SK-N-SH (cell line): ENCODE results near the gene FOCAD. TPM values are rescaled to one million over a fixed set of nuclear protein-coding genes. Genes with fewer than 3 reads are reported as not detected.

ENCODE experiments used
- CTCF ChIA-PET: fragments of 300-600, 350-600 bp; formaldehyde crosslinking; extraction: SDS; loops from one replicate; lab custom pipeline; 2021; lab: Yijun Ruan, JAX
- POLR2A ChIA-PET: fragments of 350-600 bp; sonication (Branson Sonifier 250); formaldehyde crosslinking; extraction: SDS; loops from one replicate; lab custom pipeline; 2020; ENCODE audit warnings: antibody characterized with exemption, inconsistent platforms; lab: Yijun Ruan, JAX
- DNase-seq: peaks from one replicate; pipeline ENCODE4 v3.0.0; 2012
- H2AFZ ChIP-seq: fragments of 200-600 bp; sonication (generic); 2 replicates; pipeline ENCODE4 v1.8.1; 2016; ENCODE audit warnings: antibody characterized with exemption, mild to moderate bottlenecking, low read depth
- H3F3A ChIP-seq: fragments of 200-600 bp; sonication (generic); replicated peaks from 2 replicates; pipeline ENCODE3; 2016; ENCODE audit warnings: antibody characterized with exemption, mild to moderate bottlenecking; ENCODE audit not compliant: insufficient read depth
- H3K27ac ChIP-seq, 2 experiments: fragments of 200-500 bp in 1 of 2; fragments of 200-600 bp in 1 of 2; sonication (Bioruptor generic) in 1 of 2; sonication (generic), shearing (Covaris generic) in 1 of 2; 2 replicates each; pipeline versions ENCODE4 v1.5.1 to v1.6.1; 2014 to 2016; ENCODE audit warnings: low read depth in 2 of 2, inconsistent platforms in 1 of 2, low read length in 1 of 2, mild to moderate bottlenecking in 1 of 2, mixed read lengths in 1 of 2
- H3K27me3 ChIP-seq: fragments of 200-600 bp; sonication (generic), shearing (Covaris generic); 2 replicates; pipeline ENCODE4 v1.6.1; 2016; ENCODE audit warnings: mixed run types; ENCODE audit not compliant: insufficient read depth
- H3K36me3 ChIP-seq, 2 experiments: fragments of 200-500 bp in 1 of 2; fragments of 200-600 bp in 1 of 2; sonication (Bioruptor generic) in 1 of 2; sonication (generic) in 1 of 2; replicated peaks in 1 of 2; 2 replicates each; pipeline versions ENCODE3 to v1.5.1; 2014 to 2016; ENCODE audit warnings: low read length in 1 of 2, mild to moderate bottlenecking in 1 of 2; ENCODE audit not compliant: insufficient read depth in 2 of 2, control insufficient read depth in 1 of 2
- H3K4me1 ChIP-seq, 2 experiments: fragments of 200-500 bp in 1 of 2; fragments of 200-600 bp in 1 of 2; sonication (Bioruptor generic) in 1 of 2; sonication (generic), shearing (Covaris generic) in 1 of 2; 2 replicates each; pipeline versions ENCODE4 v1.5.1 to v1.6.1; 2014 to 2016; ENCODE audit warnings: low read depth in 1 of 2, low read length in 1 of 2, mixed run types in 1 of 2; ENCODE audit not compliant: insufficient read depth in 2 of 2, control insufficient read depth in 1 of 2
- H3K4me2 ChIP-seq: fragments of 200-600 bp; sonication (generic), shearing (Covaris generic); 2 replicates; pipeline ENCODE4 v1.6.1; 2017; ENCODE audit warnings: mixed run types
- H3K4me3 ChIP-seq, 2 experiments: fragments of 200-500 bp in 1 of 2; fragments of 200-600 bp in 1 of 2; sonication (Bioruptor generic) in 1 of 2; sonication (generic), shearing (Covaris generic) in 1 of 2; 2 replicates each; pipeline versions ENCODE4 v1.5.1 to v1.8.1; 2014 to 2016; ENCODE audit warnings: low read depth in 2 of 2, inconsistent platforms in 1 of 2, low read length in 1 of 2, mild to moderate bottlenecking in 1 of 2, mixed read lengths in 1 of 2, moderate library complexity in 1 of 2
- H3K79me2 ChIP-seq: fragments of 200-600 bp; sonication (generic); 2 replicates; pipeline ENCODE4 v1.8.1; 2017; ENCODE audit warnings: mild to moderate bottlenecking; ENCODE audit not compliant: insufficient read depth
- H3K9ac ChIP-seq: fragments of 200-600 bp; sonication (generic); 2 replicates; pipeline ENCODE4 v1.6.1; 2017; ENCODE audit warnings: mixed run types
- H3K9me2 ChIP-seq: fragments of 200-600 bp; sonication (generic); 2 replicates; pipeline ENCODE4 v1.6.1; 2017; ENCODE audit warnings: mixed run types
- H3K9me3 ChIP-seq: fragments of 200-600 bp; sonication (generic); 2 replicates; pipeline ENCODE4 v1.6.1; 2017; ENCODE audit warnings: mixed run types, mild to moderate bottlenecking, moderate library complexity
- H4K20me1 ChIP-seq: fragments of 200-600 bp; sonication (generic); 2 replicates; pipeline ENCODE4 v1.6.1; 2017; ENCODE audit warnings: mild to moderate bottlenecking, mixed run types; ENCODE audit not compliant: insufficient read depth
- ELF1 ChIP-seq: IDR thresholded peaks from 2 replicates; pipeline ENCODE4 v1.4.0; 2012
- EP300 ChIP-seq, 2 experiments: IDR thresholded peaks; 2 replicates each; pipeline versions ENCODE4 v1.4.0 to v1.6.1; 2012; ENCODE audit warnings: borderline replicate concordance in 1 of 2, low read depth in 1 of 2, low read length in 1 of 2
- FOXJ3 ChIP-seq: sonication (generic); formaldehyde crosslinking; IDR thresholded peaks from 2 replicates; pipeline ENCODE4 v1.5.1; 2020; ENCODE audit warnings: mild to moderate bottlenecking, missing genetic modification reagents
- FOXM1 ChIP-seq: IDR thresholded peaks from 2 replicates; pipeline ENCODE4 v1.4.0; 2012; ENCODE audit warnings: low read depth, mild to moderate bottlenecking
- GABPA ChIP-seq: IDR thresholded peaks from 2 replicates; pipeline ENCODE4 v1.4.0; 2012; ENCODE audit warnings: low read depth, mild to moderate bottlenecking
- GATA2 ChIP-seq: sonication (generic); formaldehyde crosslinking; IDR thresholded peaks from 2 replicates; pipeline ENCODE4 v1.5.0; 2020; ENCODE audit warnings: mild to moderate bottlenecking, missing genetic modification reagents
- JUND ChIP-seq: IDR thresholded peaks from 2 replicates; pipeline ENCODE4 v1.4.0; 2012
- MEF2A ChIP-seq: IDR thresholded peaks from 2 replicates; pipeline ENCODE4 v1.4.0; 2012; ENCODE audit warnings: low read depth, borderline replicate concordance
- MXI1 ChIP-seq: IDR thresholded peaks from 2 replicates; pipeline ENCODE4 v1.6.1; 2012; ENCODE audit warnings: mild to moderate bottlenecking, low read depth, low read length, improper control_type of control experiment
- NRF1 ChIP-seq: IDR thresholded peaks from 2 replicates; pipeline ENCODE4 v1.6.1; 2012; ENCODE audit warnings: low read depth, mild to moderate bottlenecking, low read length
- POLR2AphosphoS5 ChIP-seq: IDR thresholded peaks from 2 replicates; pipeline ENCODE4 v1.6.1; 2012; ENCODE audit warnings: low read depth, low read length
- RAD21 ChIP-seq: IDR thresholded peaks from 2 replicates; pipeline ENCODE4 v1.6.1; 2012; ENCODE audit warnings: mild to moderate bottlenecking, low read length
- RFX5 ChIP-seq: IDR thresholded peaks from 2 replicates; pipeline ENCODE4 v1.6.1; 2012; ENCODE audit warnings: mild to moderate bottlenecking, improper control_type of control experiment, low read length
- SMC3 ChIP-seq: IDR thresholded peaks from 2 replicates; pipeline ENCODE4 v1.6.1; 2012; ENCODE audit warnings: low read depth, low read length, improper control_type of control experiment
- TAF1 ChIP-seq: IDR thresholded peaks from 2 replicates; pipeline ENCODE4 v1.6.1; 2012; ENCODE audit warnings: low read depth, mild to moderate bottlenecking, low read length, moderate library complexity, borderline replicate concordance
- TCF12 ChIP-seq: IDR thresholded peaks from 2 replicates; pipeline ENCODE4 v1.4.0; 2012
- YY1 ChIP-seq: IDR thresholded peaks from 2 replicates; pipeline ENCODE4 v1.4.0; 2012; ENCODE audit warnings: low read depth, mild to moderate bottlenecking
- WGBS: methylation state at CpG from one replicate; pipeline ENCODE4 v1.1.6; 2017; ENCODE audit warnings: low lambda C conversion rate; 5-methylcytosine and 5-hydroxymethylcytosine counted together
- polyA plus RNA-seq, 3 experiments: library from polyadenylated mRNA; depleted of rRNA; stranded (reverse); fragments of >200 nt; gene quantifications; 2 replicates each; pipeline ENCODE4 v1.2.3, GENCODE V29; 2012
- TF ChIP-seq, protein P1 (sequence below): IDR thresholded peaks from 2 replicates; pipeline ENCODE4 v1.4.0; 2012; ENCODE audit warnings: low read depth, borderline replicate concordance
- TF ChIP-seq, protein P2 (sequence below): fragments of 150-350 bp; IDR thresholded peaks from 2 replicates; pipeline ENCODE4 v1.6.1; 2017; ENCODE audit warnings: antibody characterized with exemption, low read length, low read depth, borderline replicate concordance

Gene FOCAD
- polyA plus RNA-seq, 1 of the 3 experiments (the other 2 are of a cell fraction), result 15.8 TPM

DNA sequence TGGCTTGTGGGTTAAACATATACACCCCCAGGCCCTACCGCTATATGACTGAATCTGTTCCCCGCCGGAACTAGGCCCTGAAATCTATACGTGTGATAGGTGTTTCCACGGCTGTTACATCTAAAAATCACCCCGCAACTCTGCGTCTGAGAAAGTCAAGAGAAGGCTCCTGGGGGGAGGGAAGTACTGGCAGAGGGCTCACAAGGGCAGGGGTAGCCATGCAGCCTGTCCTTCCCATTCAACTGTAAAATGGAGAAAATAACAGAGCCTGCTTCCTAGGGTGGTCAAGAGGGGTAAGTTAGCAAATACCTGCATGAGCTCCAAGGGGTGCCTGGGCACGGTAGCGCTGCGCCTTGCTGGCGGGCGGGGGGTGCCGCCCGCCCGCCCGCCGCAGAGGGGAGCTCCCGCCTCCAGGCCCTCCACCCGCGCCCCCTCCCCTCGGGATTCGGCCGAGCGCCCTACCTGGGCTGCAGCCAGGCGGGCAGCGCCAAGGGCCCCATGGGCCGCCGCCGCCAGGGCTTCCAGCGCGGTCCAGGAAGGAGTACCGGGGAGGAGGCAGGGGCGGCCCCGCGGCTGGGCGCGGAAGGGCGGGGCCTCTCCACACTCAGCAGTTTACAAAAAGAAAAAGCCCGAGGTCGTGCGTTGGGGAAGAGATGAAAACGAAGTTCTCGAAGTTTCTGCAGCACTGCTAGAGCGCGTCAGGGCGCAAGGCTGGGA is 347.2 kb downstream of the FOCAD start, which contains the start of gene HACD4:
Gene HACD4, minus strand, starts transcription at position 550 of the 717 bp plus-strand sequence. Its CDS starts 50 bp downstream, at position 500.
- Histone ChIP-seq H3K9me3 (no peaks in the 10 kb centered on the region), H3K27ac (no peak within 1 kb of the TSS), H4K20me1 (no peaks in the 10 kb centered on the region), H3K9ac (no peak within 1 kb of the TSS), H3K9me2 (no peaks in the 10 kb centered on the region), H2AFZ (no peak within 1 kb of the TSS), H3K79me2 (no peaks in the 10 kb centered on the region), H3F3A (no peaks in the 10 kb centered on the region), H3K4me1 (0 out of 4 replicates have a peak, but pooled peaks cover 0 to 5% of the 10 kb centered on the region in 2 experiments), H3K4me2 (no peak within 1 kb of the TSS), H3K4me3 (peak within 1 kb of the TSS in 1 of 2 experiments; percentile 6; a peak in 1 of 4 replicates), H3K36me3 (no peaks in the 10 kb centered on the region), H3K27me3 (no peaks in the 10 kb centered on the region)
- POLR2A ChIA-PET, result no interaction called here
- DNase-seq, result peak; percentile 68
- TF ChIP-seq TCF12 (no peak), NRF1 (no peak), MEF2A (no peak)
- CTCF ChIA-PET, result interaction anchor here (2.5 kb wide), 1 partner anchor 80 kb away, joined by 9 read pairs; no protein-coding TSS in a partner anchor
- 59% methylated on average over 42 of the region's 46 CpGs for WGBS

DNA sequence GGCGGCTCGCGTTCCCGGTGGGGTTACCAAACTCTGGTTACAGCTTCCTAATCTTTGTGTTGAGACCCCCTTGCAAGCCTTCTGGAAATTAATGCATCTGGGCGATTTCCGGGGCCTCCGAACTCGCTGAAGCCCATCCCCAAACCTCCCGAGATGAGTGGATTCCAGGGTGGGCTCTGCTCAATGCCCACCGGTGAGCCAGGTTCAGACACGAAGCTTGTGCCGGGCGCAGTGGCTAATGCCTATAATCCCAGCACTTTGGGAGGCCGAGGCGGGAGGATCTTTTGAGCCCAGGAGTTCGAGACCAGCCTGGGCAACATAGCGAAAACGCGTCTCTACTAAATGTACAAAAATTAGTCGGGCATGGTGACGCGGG is 347.7 kb downstream of the FOCAD start:
- no peaks in the 10 kb centered on the region for H4K20me1 ChIP-seq
- TF ChIP-seq MXI1 (no peak), TAF1 (no peak), POLR2AphosphoS5 (no peak), SMC3 (no peak), FOXM1 (no peak), YY1 (no peak), ELF1 (no peak), GATA2 (CRISPR knock-in tag) (no peak), RAD21 (no peak), GABPA (no peak), FOXJ3 (CRISPR knock-in tag) (no peak), RFX5 (no peak), EP300 (IDR thresholded peaks at IDR 0.05; ENCODE audit: borderline replicate concordance in 1 of 2, low read depth in 1 of 2, low read length in 1 of 2) (no peak), JUND (no peak)
- TF ChIP-seq, protein P1, sequence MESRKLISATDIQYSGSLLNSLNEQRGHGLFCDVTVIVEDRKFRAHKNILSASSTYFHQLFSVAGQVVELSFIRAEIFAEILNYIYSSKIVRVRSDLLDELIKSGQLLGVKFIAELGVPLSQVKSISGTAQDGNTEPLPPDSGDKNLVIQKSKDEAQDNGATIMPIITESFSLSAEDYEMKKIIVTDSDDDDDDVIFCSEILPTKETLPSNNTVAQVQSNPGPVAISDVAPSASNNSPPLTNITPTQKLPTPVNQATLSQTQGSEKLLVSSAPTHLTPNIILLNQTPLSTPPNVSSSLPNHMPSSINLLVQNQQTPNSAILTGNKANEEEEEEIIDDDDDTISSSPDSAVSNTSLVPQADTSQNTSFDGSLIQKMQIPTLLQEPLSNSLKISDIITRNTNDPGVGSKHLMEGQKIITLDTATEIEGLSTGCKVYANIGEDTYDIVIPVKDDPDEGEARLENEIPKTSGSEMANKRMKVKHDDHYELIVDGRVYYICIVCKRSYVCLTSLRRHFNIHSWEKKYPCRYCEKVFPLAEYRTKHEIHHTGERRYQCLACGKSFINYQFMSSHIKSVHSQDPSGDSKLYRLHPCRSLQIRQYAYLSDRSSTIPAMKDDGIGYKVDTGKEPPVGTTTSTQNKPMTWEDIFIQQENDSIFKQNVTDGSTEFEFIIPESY, result no peak
- TF ChIP-seq, protein P2, sequence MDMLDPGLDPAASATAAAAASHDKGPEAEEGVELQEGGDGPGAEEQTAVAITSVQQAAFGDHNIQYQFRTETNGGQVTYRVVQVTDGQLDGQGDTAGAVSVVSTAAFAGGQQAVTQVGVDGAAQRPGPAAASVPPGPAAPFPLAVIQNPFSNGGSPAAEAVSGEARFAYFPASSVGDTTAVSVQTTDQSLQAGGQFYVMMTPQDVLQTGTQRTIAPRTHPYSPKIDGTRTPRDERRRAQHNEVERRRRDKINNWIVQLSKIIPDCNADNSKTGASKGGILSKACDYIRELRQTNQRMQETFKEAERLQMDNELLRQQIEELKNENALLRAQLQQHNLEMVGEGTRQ, result no peak
- TF ChIP-seq, all 33 proteins: peak for 0
- no peaks in the 10 kb centered on the region for H3K27me3 ChIP-seq
- WGBS, result 86% methylated on average over 21 of the region's 22 CpGs
- H3K4me3 ChIP-seq, result no peak overlapping the region; a peak in 1 of 4 replicates
- DNase-seq, result no peak
- H3K9me3 ChIP-seq, result no peaks in the 10 kb centered on the region
- no peaks in the 10 kb centered on the region for H3K79me2 ChIP-seq
- no peak overlapping the region for H3K4me2 ChIP-seq
- no peaks in the 10 kb centered on the region for H3K9me2 ChIP-seq
- H3K27ac ChIP-seq, result no peak overlapping the region
- H3K36me3 ChIP-seq, result no peaks in the 10 kb centered on the region
- ChIA-PET POLR2A (no interaction called here), CTCF (interaction anchor here (2.5 kb wide), 1 partner anchor 79 kb away, joined by 9 read pairs; no protein-coding TSS in a partner anchor)
- no peaks in the 10 kb centered on the region for H3F3A ChIP-seq
- H3K9ac ChIP-seq, result no peak overlapping the region
- 0 out of 4 replicates have a peak, but pooled peaks cover 0 to 3% of the 10 kb centered on the region in 2 experiments for H3K4me1 ChIP-seq
- no peak overlapping the region for H2AFZ ChIP-seq
